H1 (cell line): ENCODE data around the gene MROH7. TPM values are rescaled to one million over a fixed set of nuclear protein-coding genes. Genes with fewer than 3 reads are reported as not detected.

Experiments
- CTCF ChIA-PET: fragments of 300-600 bp; sonication (Branson Sonifier 250); formaldehyde crosslinking; loops from one replicate; lab custom pipeline; 2021; ENCODE audit not compliant: partially characterized antibody; lab: Charles Lee
- POLR2A ChIA-PET: fragments of 300-600 bp; sonication (Branson Sonifier 250); formaldehyde crosslinking; loops from one replicate; lab custom pipeline; 2021; ENCODE audit warnings: inconsistent platforms; ENCODE audit not compliant: partially characterized antibody; lab: Charles Lee
- DNase-seq, 2 experiments: peaks; one replicate each; pipeline versions ENCODE4 v3.0.0 to v3.0.0-alpha.2; 2010 to 2022; ENCODE audit warnings: low spot score in 2 of 2, low read depth in 1 of 2, mixed read lengths in 1 of 2
- FAIRE-seq: peaks from 2 replicates; lab custom pipeline; 2011; peaks lifted over from hg19 to GRCh38; lab: Jason Lieb, UNC
- H2AFZ ChIP-seq: 2 replicates; pipeline ENCODE4 v1.8.1; 2012; ENCODE audit warnings: low read length, inconsistent platforms
- H2AK5ac ChIP-seq: 2 replicates; pipeline ENCODE4 v1.6.1; 2013; ENCODE audit warnings: low read depth, low read length
- H2BK120ac ChIP-seq: replicated peaks from 2 replicates; pipeline ENCODE3; 2013; ENCODE audit warnings: low read depth, low read length, inconsistent platforms
- H2BK12ac ChIP-seq: 2 replicates; pipeline ENCODE4 v1.6.1; 2013; ENCODE audit warnings: low read depth, low read length
- H2BK15ac ChIP-seq: 2 replicates; pipeline ENCODE4 v1.6.1; 2013; ENCODE audit warnings: low read length
- H2BK20ac ChIP-seq: 2 replicates; pipeline ENCODE4 v1.6.1; 2013; ENCODE audit warnings: low read length
- H2BK5ac ChIP-seq: 2 replicates; pipeline ENCODE4 v1.6.1; 2013; ENCODE audit warnings: low read depth, low read length
- H3K14ac ChIP-seq: 2 replicates; pipeline ENCODE4 v1.6.1; 2013; ENCODE audit warnings: inconsistent platforms; ENCODE audit not compliant: insufficient read length
- H3K18ac ChIP-seq: 2 replicates; pipeline ENCODE4 v1.6.1; 2013; ENCODE audit warnings: low read length; ENCODE audit errors: extremely low read depth
- H3K23ac ChIP-seq: 2 replicates; pipeline ENCODE4 v1.6.1; 2013; ENCODE audit warnings: inconsistent platforms; ENCODE audit not compliant: insufficient read length
- H3K23me2 ChIP-seq: 2 replicates; pipeline ENCODE4 v1.6.1; 2013; ENCODE audit warnings: low read depth, low read length
- H3K27ac ChIP-seq: 2 replicates; pipeline ENCODE4 v1.6.1; 2011; ENCODE audit warnings: low read depth, low read length, inconsistent platforms
- H3K27me3 ChIP-seq, 4 experiments: replicated peaks in 1 of 4; 1 replicate in 1 of 4; 2 replicates in 3 of 4; pipeline versions ENCODE4 v1.6.1 to v1.8.1; 2011 to 2013; ENCODE audit warnings: low read length in 3 of 4, mild to moderate bottlenecking in 3 of 4, inconsistent platforms in 2 of 4, mixed read lengths in 2 of 4, moderate library complexity in 1 of 4; ENCODE audit not compliant: control insufficient read depth in 3 of 4, insufficient read depth in 3 of 4; ENCODE audit errors: extremely low read depth in 1 of 4
- H3K36me3 ChIP-seq, 4 experiments: 2 replicates each; pipeline versions ENCODE4 v1.6.1 to v1.8.1; 2011 to 2013; ENCODE audit warnings: mild to moderate bottlenecking in 4 of 4, low read length in 3 of 4, moderate library complexity in 2 of 4, control low read depth in 1 of 4, inconsistent platforms in 1 of 4; ENCODE audit not compliant: insufficient read depth in 4 of 4, control insufficient read depth in 2 of 4
- H3K4ac ChIP-seq: replicated peaks from 2 replicates; pipeline ENCODE3; 2013; ENCODE audit warnings: low read length, low read depth, mixed read lengths, inconsistent platforms; ENCODE audit not compliant: insufficient read length
- H3K4me1 ChIP-seq, 4 experiments: replicated peaks in 1 of 4; 1 replicate in 1 of 4; 2 replicates in 3 of 4; pipeline versions ENCODE4 v1.6.1 to v1.8.1; 2011 to 2013; ENCODE audit warnings: low read length in 3 of 4, inconsistent platforms in 2 of 4, mixed read lengths in 1 of 4; ENCODE audit not compliant: insufficient read depth in 4 of 4, control insufficient read depth in 3 of 4
- H3K4me2 ChIP-seq, 2 experiments: 2 replicates each; pipeline versions ENCODE4 v1.6.1 to v1.8.1; 2011 to 2013; ENCODE audit warnings: low read depth in 2 of 2, low read length in 2 of 2, control low read depth in 1 of 2, inconsistent platforms in 1 of 2, mild to moderate bottlenecking in 1 of 2; ENCODE audit not compliant: insufficient read depth in 1 of 2
- H3K4me3 ChIP-seq, 4 experiments: fragments of 200-600, 300-600 bp in 1 of 4; sonication (generic), shearing (Covaris generic), sonication (Bioruptor Twin) in 1 of 4; 2 replicates each; pipeline versions ENCODE4 v1.5.1 to v1.8.1; 2011 to 2016; ENCODE audit warnings: low read length in 4 of 4, low read depth in 3 of 4, control low read depth in 2 of 4, inconsistent platforms in 2 of 4, mild to moderate bottlenecking in 2 of 4, mixed read lengths in 1 of 4, moderate library complexity in 1 of 4; ENCODE audit not compliant: insufficient read depth in 2 of 4; ENCODE audit errors: extremely low read depth in 1 of 4
- H3K56ac ChIP-seq: replicated peaks from 2 replicates; pipeline ENCODE3; 2013; ENCODE audit warnings: low read depth, mild to moderate bottlenecking, mixed read lengths, low read length, inconsistent platforms; ENCODE audit not compliant: insufficient read length
- H3K79me1 ChIP-seq: 2 replicates; pipeline ENCODE4 v1.6.1; 2013; ENCODE audit warnings: low read depth, low read length, control low read depth
- H3K79me2 ChIP-seq, 2 experiments: 2 replicates each; pipeline versions ENCODE4 v1.6.1 to v1.8.1; 2012 to 2013; ENCODE audit warnings: low read length in 2 of 2, mild to moderate bottlenecking in 2 of 2, inconsistent platforms in 1 of 2; ENCODE audit not compliant: insufficient read depth in 2 of 2, control insufficient read depth in 1 of 2
- H3K9ac ChIP-seq, 4 experiments: replicated peaks in 1 of 4; 1 replicate in 1 of 4; 2 replicates in 3 of 4; pipeline versions ENCODE4 v1.6.1 to v1.8.1; 2011 to 2013; ENCODE audit warnings: low read depth in 3 of 4, low read length in 3 of 4, control low read depth in 2 of 4, mild to moderate bottlenecking in 2 of 4, moderate library complexity in 2 of 4, inconsistent platforms in 1 of 4; ENCODE audit errors: extremely low read depth in 1 of 4
- H3K9me3 ChIP-seq, 2 experiments: 2 replicates each; pipeline versions ENCODE4 v1.6.1 to v1.8.1; 2012 to 2013; ENCODE audit warnings: mild to moderate bottlenecking in 2 of 2, moderate library complexity in 2 of 2, control low read depth in 1 of 2, inconsistent platforms in 1 of 2, low read depth in 1 of 2, low read length in 1 of 2, mixed read lengths in 1 of 2; ENCODE audit not compliant: insufficient read depth in 2 of 2
- H4K20me1 ChIP-seq, 2 experiments: replicated peaks in 1 of 2; 2 replicates each; pipeline versions ENCODE3 to v1.8.1; 2011 to 2013; ENCODE audit warnings: inconsistent platforms in 2 of 2, low read length in 2 of 2, mild to moderate bottlenecking in 1 of 2; ENCODE audit not compliant: insufficient read depth in 2 of 2, control insufficient read depth in 1 of 2
- H4K5ac ChIP-seq: 2 replicates; pipeline ENCODE4 v1.6.1; 2013; ENCODE audit warnings: low read length, low read depth, mixed read lengths, inconsistent platforms; ENCODE audit not compliant: insufficient read length
- H4K8ac ChIP-seq: 2 replicates; pipeline ENCODE4 v1.8.0; 2013; ENCODE audit warnings: mild to moderate bottlenecking, moderate library complexity, low read length, inconsistent platforms; ENCODE audit not compliant: insufficient read depth; ENCODE audit errors: extremely low read depth
- H4K91ac ChIP-seq: replicated peaks from 2 replicates; pipeline ENCODE3; 2013; ENCODE audit warnings: low read length, mixed read lengths, inconsistent platforms; ENCODE audit not compliant: insufficient read length
- TAF7 ChIP-seq: optimal IDR thresholded peaks from 2 replicates; pipeline ENCODE3; 2011; ENCODE audit warnings: low read depth, mild to moderate bottlenecking, inconsistent platforms, low read length, moderate library complexity, borderline replicate concordance
- WGBS, 2 experiments: shearing (Covaris generic) in 1 of 2; methylation state at CpG; one replicate each; pipeline versions ENCODE4 v1.1.6 to v1.1.7; 2013 to 2015; ENCODE audit warnings: low lambda C conversion rate in 2 of 2, mixed read lengths in 2 of 2, inconsistent platforms in 1 of 2, low coverage in 1 of 2, missing lambda C conversion rate in 1 of 2; ENCODE audit not compliant: insufficient replicate concordance in 2 of 2, insufficient coverage in 1 of 2, insufficient read length in 1 of 2; ENCODE audit errors: extremely low coverage in 1 of 2, missing lambda C conversion rate in 1 of 2; 5-methylcytosine and 5-hydroxymethylcytosine counted together
- polyA plus RNA-seq, 7 experiments: library from polyadenylated mRNA; depleted of rRNA in 3 of 7; stranded (reverse) in 5 of 7; unstranded in 2 of 7; fragments of >200 nt in 5 of 7; fragments of 200-250 nt in 2 of 7; gene quantifications; 1 replicate in 5 of 7; 2 replicates in 1 of 7; 4 replicates in 1 of 7; pipeline versions ENCODE4 v1.2.1 to v1.2.3, GENCODE V29; 2011 to 2013; ENCODE audit warnings: missing spikeins in 2 of 7, mixed read lengths in 2 of 7
- total RNA-seq: library from RNA; stranded (reverse); fragmentation: NEBNext Ultra II Directional; extraction: Animal tissue kit (Norgen Biotek cat#: 25700); gene quantifications from 2 replicates; pipeline ENCODE4 v1.2.1, GENCODE V29; 2021

The MROH7 gene
- total and polyA plus RNA-seq, 2 of the 8 experiments (the other 6 are each of a cell fraction or from before 2014, with no cell fraction given) = 0.07 to 0.20 TPM

GRCh38 chr1:54658164-54658913 is 16.8 kb downstream of the MROH7 start:
- ChIA-PET POLR2A (no interaction called here), CTCF (interaction anchor here (0.5 to 1.5 kb wide), 3 partner anchors 10 to 1105 kb away, joined by 3 to 8 read pairs (median 3); no protein-coding TSS in a partner anchor)
- H4K20me1 ChIP-seq = no peaks in the 10 kb centered on the region
- no peak for FAIRE-seq
- no peak overlapping the region for H4K8ac ChIP-seq
- no peak overlapping the region for H2BK5ac ChIP-seq
- no peak overlapping the region for H2AFZ ChIP-seq
- H3K79me2 ChIP-seq = no peaks in the 10 kb centered on the region
- H3K79me1 ChIP-seq = no peaks in the 10 kb centered on the region
- H2BK20ac ChIP-seq = no peak overlapping the region
- no peak overlapping the region for H2BK12ac ChIP-seq
- no peak overlapping the region for H3K14ac ChIP-seq
- H4K91ac ChIP-seq = no peak overlapping the region
- no peaks in the 10 kb centered on the region for H3K36me3 ChIP-seq
- H3K9ac ChIP-seq = no peak overlapping the region
- H3K4ac ChIP-seq = no peak overlapping the region
- H4K5ac ChIP-seq = no peak overlapping the region
- H3K4me3 ChIP-seq = no peak overlapping the region
- no peak overlapping the region for H2AK5ac ChIP-seq
- no peak for DNase-seq
- no peak overlapping the region for H3K4me2 ChIP-seq
- H3K27me3 ChIP-seq = no peaks in the 10 kb centered on the region
- TF ChIP-seq TAF7 = no peak
- TF ChIP-seq, all 59 proteins: peak for 0
- Histone ChIP-seq H2BK120ac (no peak overlapping the region), H3K18ac (no peak overlapping the region), H3K23ac (no peak overlapping the region), H3K56ac (no peak overlapping the region), H3K9me3 (no peaks in the 10 kb centered on the region), H3K23me2 (no peaks in the 10 kb centered on the region), H3K4me1 (no peaks in the 10 kb centered on the region), H3K27ac (no peak overlapping the region), H2BK15ac (no peak overlapping the region)
- WGBS, 2 experiments = 69% methylated on average over 2 of the region's 2 CpGs; no CpG with 5 or more reads in 1 of the 2 experiments
